ENCODE measurements around the gene MYH7. TPM values are rescaled to one million over a fixed set of nuclear protein-coding genes. Genes with fewer than 3 reads are reported as not detected.

MYH7 gene
- total and polyA plus RNA-seq, 2 of the 4 experiments (the other 2 are of a cell fraction), result not detected

DNA sequence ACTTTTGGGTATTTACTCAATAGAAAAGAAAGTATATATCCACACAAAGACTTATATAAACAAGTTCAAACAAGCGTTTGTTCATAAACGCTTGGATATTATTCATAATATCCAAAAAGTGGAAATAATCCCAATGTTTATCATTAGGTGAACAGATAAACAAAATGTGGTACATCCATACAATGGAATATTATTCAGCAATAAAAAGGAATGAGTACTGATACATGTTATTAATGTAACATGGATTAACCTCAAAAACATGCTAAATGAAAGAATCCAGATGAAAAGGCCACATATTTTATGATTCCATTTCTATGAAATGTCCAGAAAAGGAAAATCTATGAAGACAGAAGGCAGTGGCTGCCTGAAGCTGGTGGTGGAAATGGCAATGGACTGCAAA, 16.8 kb upstream of the MYH7 start:
- no peak for DNase-seq

More for the DNA sequence above, 16.8 kb upstream of the MYH7 start:
- no peak overlapping the region for H2AFZ ChIP-seq (replicated peaks; ENCODE audit: low read length, poor library complexity)
- dilution Hi-C loops (cut with HindIII; ENCODE audit: low sequenced_read_pairs, unreplicated experiment) (no loop called here), intact Hi-C loops (cut with micrococcal nuclease) (no loop called here), in situ Hi-C loops (cut with MboI; ENCODE audit: low sequenced_read_pairs) (no loop called here)
- no peaks in the 10 kb centered on the region for H3K9me1 ChIP-seq (ENCODE audit: insufficient read depth, low read length)
- H4K8ac ChIP-seq (ENCODE audit: low read depth in 2 of 2, low read length in 2 of 2), result no peak overlapping the region
- ATAC-seq (ENCODE audit: low read depth), result no peak
- H4K5ac ChIP-seq (ENCODE audit: low read depth, low read length), result no peak overlapping the region
- H3K79me1 ChIP-seq (ENCODE audit: low read depth in 1 of 2, low read length in 2 of 2), result no peaks in the 10 kb centered on the region
- no peak overlapping the region for H2BK15ac ChIP-seq (ENCODE audit: low read depth, low read length)
- peaks cover 2% of the 10 kb centered on the region; the same call in 1 of the 2 replicates for H3K27me3 ChIP-seq (ENCODE audit: control insufficient read depth, insufficient read depth, low read length)
- H2BK20ac ChIP-seq (ENCODE audit: low read depth, low read length), result no peak overlapping the region
- no peak overlapping the region for H3K27ac ChIP-seq (ENCODE audit: insufficient read depth, low read length)
- POLR2A ChIA-PET (ENCODE audit: unreplicated experiment), result no interaction called here
- H2BK120ac ChIP-seq (ENCODE audit: low read depth, low read length), result no peak overlapping the region
- WGBS, 2 experiments (ENCODE audit: extremely low coverage in 2 of 2, insufficient read length in 1 of 2), result no CpG with 5 or more reads among the region's 2 CpGs
- CTCF ChIA-PET, result no interaction called here
- H2BK5ac ChIP-seq (ENCODE audit: low read depth, low read length, poor library complexity, severe bottlenecking), result no peak overlapping the region
- no peak for TF ChIP-seq RFX5 (IDR thresholded peaks at IDR 0.05; ENCODE audit: low read depth, low read length)
- TF ChIP-seq BHLHE40 (IDR thresholded peaks at IDR 0.05; ENCODE audit: low read depth, low read length), result no peak
- no peak for TF ChIP-seq RCOR1 (IDR thresholded peaks at IDR 0.05; ENCODE audit: insufficient replicate concordance, low read length)
- TF ChIP-seq RAD21 (IDR thresholded peaks at IDR 0.05; ENCODE audit: low read length), result no peak
- TF ChIP-seq FOS (IDR thresholded peaks at IDR 0.05; ENCODE audit: low read depth, low read length), result no peak
- no peak for TF ChIP-seq MXI1 (IDR thresholded peaks at IDR 0.05; ENCODE audit: borderline replicate concordance, low read depth, low read length)
- TF ChIP-seq MAFK (IDR thresholded peaks at IDR 0.05; ENCODE audit: low read depth, low read length), result no peak
- TF ChIP-seq, protein P1, sequence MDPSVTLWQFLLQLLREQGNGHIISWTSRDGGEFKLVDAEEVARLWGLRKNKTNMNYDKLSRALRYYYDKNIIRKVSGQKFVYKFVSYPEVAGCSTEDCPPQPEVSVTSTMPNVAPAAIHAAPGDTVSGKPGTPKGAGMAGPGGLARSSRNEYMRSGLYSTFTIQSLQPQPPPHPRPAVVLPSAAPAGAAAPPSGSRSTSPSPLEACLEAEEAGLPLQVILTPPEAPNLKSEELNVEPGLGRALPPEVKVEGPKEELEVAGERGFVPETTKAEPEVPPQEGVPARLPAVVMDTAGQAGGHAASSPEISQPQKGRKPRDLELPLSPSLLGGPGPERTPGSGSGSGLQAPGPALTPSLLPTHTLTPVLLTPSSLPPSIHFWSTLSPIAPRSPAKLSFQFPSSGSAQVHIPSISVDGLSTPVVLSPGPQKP (IDR thresholded peaks at IDR 0.05; ENCODE audit: borderline replicate concordance, low read depth, low read length), result no peak
- TF ChIP-seq, protein P2, sequence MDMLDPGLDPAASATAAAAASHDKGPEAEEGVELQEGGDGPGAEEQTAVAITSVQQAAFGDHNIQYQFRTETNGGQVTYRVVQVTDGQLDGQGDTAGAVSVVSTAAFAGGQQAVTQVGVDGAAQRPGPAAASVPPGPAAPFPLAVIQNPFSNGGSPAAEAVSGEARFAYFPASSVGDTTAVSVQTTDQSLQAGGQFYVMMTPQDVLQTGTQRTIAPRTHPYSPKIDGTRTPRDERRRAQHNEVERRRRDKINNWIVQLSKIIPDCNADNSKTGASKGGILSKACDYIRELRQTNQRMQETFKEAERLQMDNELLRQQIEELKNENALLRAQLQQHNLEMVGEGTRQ (IDR thresholded peaks at IDR 0.05; ENCODE audit: low read depth, low read length), result no peak
- no peak for TF ChIP-seq NFE2L2 (IDR thresholded peaks at IDR 0.05; ENCODE audit: low read depth, low read length)
- TF ChIP-seq CHD1 (IDR thresholded peaks at IDR 0.05; ENCODE audit: low read depth, low read length), result no peak
- TF ChIP-seq MAZ (IDR thresholded peaks at IDR 0.05; ENCODE audit: borderline replicate concordance, low read depth, low read length), result no peak
- TF ChIP-seq, protein P3, sequence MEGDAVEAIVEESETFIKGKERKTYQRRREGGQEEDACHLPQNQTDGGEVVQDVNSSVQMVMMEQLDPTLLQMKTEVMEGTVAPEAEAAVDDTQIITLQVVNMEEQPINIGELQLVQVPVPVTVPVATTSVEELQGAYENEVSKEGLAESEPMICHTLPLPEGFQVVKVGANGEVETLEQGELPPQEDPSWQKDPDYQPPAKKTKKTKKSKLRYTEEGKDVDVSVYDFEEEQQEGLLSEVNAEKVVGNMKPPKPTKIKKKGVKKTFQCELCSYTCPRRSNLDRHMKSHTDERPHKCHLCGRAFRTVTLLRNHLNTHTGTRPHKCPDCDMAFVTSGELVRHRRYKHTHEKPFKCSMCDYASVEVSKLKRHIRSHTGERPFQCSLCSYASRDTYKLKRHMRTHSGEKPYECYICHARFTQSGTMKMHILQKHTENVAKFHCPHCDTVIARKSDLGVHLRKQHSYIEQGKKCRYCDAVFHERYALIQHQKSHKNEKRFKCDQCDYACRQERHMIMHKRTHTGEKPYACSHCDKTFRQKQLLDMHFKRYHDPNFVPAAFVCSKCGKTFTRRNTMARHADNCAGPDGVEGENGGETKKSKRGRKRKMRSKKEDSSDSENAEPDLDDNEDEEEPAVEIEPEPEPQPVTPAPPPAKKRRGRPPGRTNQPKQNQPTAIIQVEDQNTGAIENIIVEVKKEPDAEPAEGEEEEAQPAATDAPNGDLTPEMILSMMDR (conservative IDR thresholded peaks at IDR 0.05; ENCODE audit: low read depth, low read length), result no peak
- TF ChIP-seq POLR2A (IDR thresholded peaks at IDR 0.05; ENCODE audit: low read depth, low read length), result no peak
- no peak for TF ChIP-seq SMC3 (IDR thresholded peaks at IDR 0.05; ENCODE audit: low read depth, low read length)
- TF ChIP-seq CEBPB (IDR thresholded peaks at IDR 0.05; ENCODE audit: low read depth, low read length), result no peak
- no peak overlapping the region for H3K56ac ChIP-seq (ENCODE audit: extremely low read depth, insufficient read depth, low read length)
- no peak overlapping the region for H3K9ac ChIP-seq (ENCODE audit: low read depth, low read length)
- no peaks in the 10 kb centered on the region for H3K9me3 ChIP-seq (ENCODE audit: control insufficient read depth, insufficient read depth, low read length)
- H4K20me1 ChIP-seq (ENCODE audit: insufficient read depth, low read length), result no peaks in the 10 kb centered on the region
- no peaks in the 10 kb centered on the region for H3K4me1 ChIP-seq (ENCODE audit: control insufficient read depth, insufficient read depth, low read length)
- H3K36me3 ChIP-seq (ENCODE audit: control insufficient read depth, insufficient read depth, low read length), result no peaks in the 10 kb centered on the region
- H3K4me2 ChIP-seq (ENCODE audit: low read depth, low read length), result no peak overlapping the region
- no peak overlapping the region for H4K91ac ChIP-seq (ENCODE audit: insufficient read depth, low read depth, low read length)
- no peak overlapping the region for H2AK9ac ChIP-seq (replicated peaks; ENCODE audit: low read depth, low read length, poor library complexity)
- no peak overlapping the region for H3K23ac ChIP-seq (ENCODE audit: low read depth, low read length)
- H3K14ac ChIP-seq (replicated peaks; ENCODE audit: low read depth, low read length), result no peak overlapping the region
- no peak overlapping the region for H3K18ac ChIP-seq (ENCODE audit: low read depth, low read length)
- no TSS peak for BruUV-seq (replicated peaks)
- H3K4ac ChIP-seq (ENCODE audit: low read depth, low read length), result no peak overlapping the region
- no peak overlapping the region for H2AK5ac ChIP-seq (ENCODE audit: low read depth, low read length)
- no peak overlapping the region for H3K4me3 ChIP-seq (ENCODE audit: insufficient read depth, low read depth, low read length)
